Gastrocnemius medialis (tissue), 4 donors: ENCODE results near the gene FBXO42. TPM values are rescaled to one million over a fixed set of nuclear protein-coding genes. Genes with fewer than 3 reads are reported as not detected.

Experiments used
- ATAC-seq, 2 donors: fragments of 150-250 bp; one replicate each; pipeline ENCODE4 v1.9.1; 2016
- DNase-seq, 2 donors: peaks; one replicate each; pipeline ENCODE4 v3.0.0-alpha.2; 2019
- H3K27ac ChIP-seq, 4 donors: fragments of 200-600 bp; sonication (generic); 1 replicate in 1 of 4; 2 replicates in 3 of 4; pipeline ENCODE4 v1.5.1; 2016 to 2018; ENCODE audit warnings: mild to moderate bottlenecking in 2 of 4, moderate library complexity in 1 of 4
- H3K27me3 ChIP-seq, 3 donors: fragments of 200-600 bp; sonication (generic) in 2 of 3; 1 replicate in 1 of 3; 2 replicates in 2 of 3; pipeline versions ENCODE4 v1.5.1 to v1.6.0; 2016 to 2019; ENCODE audit warnings: mild to moderate bottlenecking in 1 of 3, moderate library complexity in 1 of 3
- H3K36me3 ChIP-seq, 2 donors: fragments of 200-600 bp; sonication (generic) in 1 of 2; one replicate each; pipeline ENCODE4 v1.5.1; 2017 to 2018
- H3K4me1 ChIP-seq, 2 donors: fragments of 200-600 bp; sonication (generic) in 1 of 2; one replicate each; pipeline ENCODE4 v1.5.1; 2016 to 2017; ENCODE audit warnings: mild to moderate bottlenecking in 2 of 2
- H3K4me3 ChIP-seq, 4 donors: fragments of 200-600 bp; sonication (generic) in 3 of 4; 1 replicate in 1 of 4; 2 replicates in 3 of 4; pipeline ENCODE4 v1.5.1; 2016 to 2019; ENCODE audit warnings: mild to moderate bottlenecking in 2 of 4
- H3K9me3 ChIP-seq, 3 donors: fragments of 200-600 bp; sonication (generic) in 2 of 3; 1 replicate in 1 of 3; 2 replicates in 2 of 3; pipeline ENCODE4 v1.5.1; 2016 to 2019
- CTCF ChIP-seq, 5 experiments: fragments of 450-650 bp in 3 of 5; fragments of 200-600 bp in 2 of 5; sonication (generic) in 2 of 5; IDR thresholded peaks in 4 of 5; conservative IDR thresholded peaks in 1 of 5; 1 replicate in 4 of 5; 2 replicates in 1 of 5; pipeline ENCODE4 v1.5.1; 2016 to 2019; ENCODE audit warnings: antibody characterized with exemption in 5 of 5, mild to moderate bottlenecking in 3 of 5, moderate library complexity in 3 of 5
- POLR2A ChIP-seq, 2 donors: fragments of 450-650 bp; IDR thresholded peaks; one replicate each; pipeline ENCODE4 v1.6.1; 2017; ENCODE audit warnings: antibody characterized with exemption in 2 of 2, mild to moderate bottlenecking in 2 of 2, moderate library complexity in 2 of 2
- in situ Hi-C, 4 donors: fragments of 200-750 bp; cut with MboI; loops; one replicate each; pipeline versions ENCODE4 v1.15.0 to v1.8.0; 2017; ENCODE audit warnings: low sequenced_read_pairs in 4 of 4
- intact Hi-C: fragments of 100-400 bp; cut with DNase I; formaldehyde crosslinking; loops from one replicate; pipeline ENCODE4 v1.15.1; 2023; ENCODE audit warnings: low total_unique reads
- total RNA-seq, 4 donors: library from RNA; depleted of rRNA; stranded (reverse); fragments of >200 nt; gene quantifications; one replicate each; pipeline versions ENCODE4 v1.1.0 to v1.2.3, GENCODE V29; 2016

FBXO42 gene
- total RNA-seq, 4 donors from 2014 or later: 23.1 to 32.4 (median 27.2) TPM

DNA sequence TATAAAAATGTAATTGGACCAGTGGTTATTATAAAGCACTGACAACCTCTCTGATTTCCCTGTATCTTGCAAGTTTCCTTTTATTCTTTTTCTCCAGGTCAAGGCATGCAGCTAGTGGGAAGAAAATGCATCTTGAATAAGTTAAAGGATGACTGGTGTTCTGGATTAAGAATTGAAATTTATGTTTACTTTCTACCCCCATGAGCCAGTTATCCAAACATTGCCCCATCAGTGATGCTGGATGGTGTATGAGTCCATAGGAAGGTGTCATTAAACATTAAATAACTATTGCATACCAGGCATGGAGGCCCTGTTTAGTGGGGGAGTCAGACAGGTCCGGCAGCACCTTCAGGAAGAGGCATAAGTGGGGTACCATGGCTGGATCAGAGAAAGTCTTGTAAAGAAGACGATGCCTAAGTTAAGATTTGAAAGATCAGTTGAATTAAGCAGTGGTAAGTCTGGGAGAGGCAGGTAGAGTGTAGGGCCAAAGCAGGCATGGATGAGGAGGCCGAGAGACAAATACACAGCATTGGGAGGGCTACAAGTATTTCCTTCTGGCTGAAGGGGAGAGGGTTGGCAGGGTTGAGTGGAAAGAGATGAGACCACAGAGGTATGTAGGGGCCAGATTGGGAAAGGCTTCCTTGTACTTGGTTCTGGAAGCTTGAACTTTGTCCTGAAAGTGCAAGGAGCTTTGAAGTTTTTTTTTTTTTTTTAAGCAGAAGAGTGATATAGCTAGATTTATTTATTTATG, 20.4 kb upstream of the FBXO42 start:
- H3K27ac ChIP-seq: peak overlapping the region in 3 of 4 donors; percentile 7 to 41 (median 26)
- H3K36me3 ChIP-seq: no peaks in the 10 kb centered on the region
- no peak for TF ChIP-seq POLR2A (IDR thresholded peaks at IDR 0.05)
- TF ChIP-seq CTCF (IDR thresholded peaks at IDR 0.05 in 4 of 5, conservative IDR thresholded peaks at IDR 0.05 in 1 of 5): no peak
- no peaks in the 10 kb centered on the region for H3K27me3 ChIP-seq
- no peak for ATAC-seq
- no peak for DNase-seq
- no peaks in the 10 kb centered on the region for H3K9me3 ChIP-seq
- no peak overlapping the region for H3K4me3 ChIP-seq
- H3K4me1 ChIP-seq: peaks cover 80 to 94% of the 10 kb centered on the region in 2 donors
- intact Hi-C loops: no loop called here
- in situ Hi-C loops: loop anchor here in 3 of 4 donors (25.0 kb wide), 2 partner anchors 135 to 285 kb away; partner anchors contain the start of gene CPLANE2 (in 1 of the 3)

GRCh38 chr1:16371725-16372124, 19.4 kb upstream of the FBXO42 start:
- ATAC-seq (no peak), DNase-seq (no peak)
- in situ Hi-C loops: loop anchor here in 3 of 4 donors (25.0 kb wide), 2 partner anchors 134 to 284 kb away; partner anchors contain the start of gene CPLANE2 (in 1 of the 3)
- Histone ChIP-seq H3K4me1 (peaks cover 70 to 84% of the 10 kb centered on the region in 2 donors), H3K9me3 (no peaks in the 10 kb centered on the region), H3K27me3 (no peaks in the 10 kb centered on the region), H3K36me3 (no peaks in the 10 kb centered on the region), H3K4me3 (no peak overlapping the region), H3K27ac (peak overlapping the region in 2 of 4 donors; percentile 1 to 41)
- TF ChIP-seq CTCF (IDR thresholded peaks at IDR 0.05 in 4 of 5, conservative IDR thresholded peaks at IDR 0.05 in 1 of 5): no peak
- no peak for TF ChIP-seq POLR2A (IDR thresholded peaks at IDR 0.05)
- intact Hi-C loops: no loop called here

GRCh38 chr1:16369821-16370220, 17.5 kb upstream of the FBXO42 start:
- intact Hi-C loops: loop anchor here (2.0 kb wide), 1 partner anchor 133 kb away; the partner anchor contains the start of gene CPLANE2
- peaks cover 51 to 65% of the 10 kb centered on the region in 2 donors for H3K4me1 ChIP-seq
- H3K27me3 ChIP-seq: no peaks in the 10 kb centered on the region
- TF ChIP-seq POLR2A (IDR thresholded peaks at IDR 0.05) (no peak), CTCF (IDR thresholded peaks at IDR 0.05 in 4 of 5, conservative IDR thresholded peaks at IDR 0.05 in 1 of 5) (no peak)
- peak overlapping the region in 2 of 4 donors; percentile 95 to 96 for H3K27ac ChIP-seq
- peak overlapping the region in 1 of 4 donors; percentile 19 for H3K4me3 ChIP-seq
- in situ Hi-C loops: loop anchor here (5.0 to 25.0 kb wide), 4 partner anchors 128 to 285 kb away; partner anchors contain the start of gene CPLANE2 (in 1 of the 4)
- no peaks in the 10 kb centered on the region for H3K36me3 ChIP-seq
- DNase-seq (no peak), ATAC-seq (no peak)
- no peaks in the 10 kb centered on the region for H3K9me3 ChIP-seq

DNA sequence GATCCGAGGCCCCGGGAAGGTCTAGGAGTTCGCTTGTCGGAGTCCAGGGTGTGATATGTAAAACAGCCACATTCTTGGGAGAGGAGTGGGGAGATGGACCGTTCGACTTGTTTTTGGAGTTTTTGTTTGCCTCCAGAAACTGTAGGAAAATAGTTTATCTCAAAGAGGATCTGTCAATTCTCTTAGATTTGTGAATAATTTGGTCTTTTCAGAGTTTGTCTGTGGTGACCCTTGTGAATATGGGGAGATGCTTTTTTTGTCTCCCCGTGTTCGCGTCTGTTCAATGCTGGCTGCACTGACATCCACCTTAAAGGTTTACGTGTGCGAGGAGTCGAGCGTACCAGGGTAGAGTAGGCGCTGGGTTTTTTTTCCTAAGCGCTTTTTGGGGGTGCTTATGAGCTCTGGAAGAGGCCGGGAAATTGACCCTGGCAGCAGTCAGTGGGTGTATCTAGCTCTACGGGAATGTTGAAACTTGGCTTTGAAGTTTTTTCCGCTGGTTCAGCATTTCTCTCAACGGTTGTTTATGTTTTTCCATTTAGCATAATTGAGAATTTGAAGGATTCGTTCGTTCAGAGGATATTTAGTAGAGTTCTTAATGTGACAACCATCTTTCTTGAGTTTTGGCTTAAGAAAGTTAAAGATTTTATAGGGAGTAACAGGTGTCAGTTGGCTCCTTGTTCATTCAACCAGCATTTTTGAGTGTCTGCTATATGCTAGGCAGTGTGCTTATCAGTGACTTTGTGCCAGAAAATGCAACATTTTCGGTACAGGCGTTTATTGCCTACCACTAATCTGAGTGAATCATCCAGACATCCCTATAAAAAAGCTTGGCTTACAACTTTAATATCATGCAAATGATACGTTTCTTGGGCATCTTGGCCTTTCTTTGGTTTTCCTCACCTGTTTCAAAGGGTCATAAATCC, 15.9 kb upstream of the FBXO42 start:
- no peak for DNase-seq
- ATAC-seq: no peak
- Histone ChIP-seq H3K4me3 (peak overlapping the region; percentile 75 to 84 (median 80)), H3K36me3 (no peaks in the 10 kb centered on the region), H3K4me1 (peaks cover 38 to 49% of the 10 kb centered on the region in 2 donors), H3K27ac (peak overlapping the region; percentile 95 to 96 (median 96)), H3K9me3 (no peaks in the 10 kb centered on the region), H3K27me3 (no peaks in the 10 kb centered on the region)
- TF ChIP-seq POLR2A (IDR thresholded peaks at IDR 0.05) (no peak), CTCF (IDR thresholded peaks at IDR 0.05 in 4 of 5, conservative IDR thresholded peaks at IDR 0.05 in 1 of 5) (no peak)
- intact Hi-C loops (loop anchor here (1.0 to 2.0 kb wide), 2 partner anchors 131 to 843 kb away; partner anchors contain the start of gene CPLANE2), in situ Hi-C loops (loop anchor here (5.0 to 25.0 kb wide), 4 partner anchors 126 to 283 kb away; partner anchors contain the start of gene CPLANE2 (in 1 of the 4))
